HEK293T (cell line): ENCODE data around the gene NAGA.

Source experiments
- CTCF ChIA-PET: fragments of 350-600 bp; formaldehyde crosslinking; extraction: SDS; loops from one replicate; lab custom pipeline; 2021; ENCODE audit warnings: antibody characterized with exemption, inconsistent platforms; lab: Yijun Ruan, JAX
- POLR2A ChIA-PET: fragments of 350-600 bp; formaldehyde crosslinking; extraction: SDS; loops from one replicate; lab custom pipeline; 2020; ENCODE audit warnings: antibody characterized with exemption, inconsistent platforms; lab: Yijun Ruan, JAX
- DNase-seq: peaks from one replicate; pipeline ENCODE4 v3.0.0; 2012; ENCODE audit warnings: mixed read lengths; ENCODE audit errors: extremely low spot score
- ARNT ChIP-seq: fragments of 450-650 bp; IDR thresholded peaks from 2 replicates; pipeline ENCODE4 v1.6.1; 2017; ENCODE audit warnings: mild to moderate bottlenecking
- BHLHE40 ChIP-seq: fragments of 450-650 bp; IDR thresholded peaks from 2 replicates; pipeline ENCODE4 v1.6.1; 2016; ENCODE audit warnings: mild to moderate bottlenecking, moderate library complexity, borderline replicate concordance
- CTBP1 ChIP-seq: fragments of 450-650 bp; IDR thresholded peaks from 2 replicates; pipeline ENCODE4 v1.6.1; 2016; ENCODE audit warnings: borderline replicate concordance
- ELF4 ChIP-seq: fragments of 450-650 bp; IDR thresholded peaks from 2 replicates; pipeline ENCODE4 v1.6.1; 2017; ENCODE audit warnings: antibody characterized with exemption
- FOXA1 ChIP-seq: fragments of 450-650 bp; IDR thresholded peaks from 2 replicates; pipeline ENCODE4 v1.6.1; 2016; ENCODE audit warnings: mild to moderate bottlenecking
- FOXK2 ChIP-seq: fragments of 450-650 bp; IDR thresholded peaks from 2 replicates; pipeline ENCODE4 v1.6.1; 2016; ENCODE audit warnings: mild to moderate bottlenecking
- FOXM1 ChIP-seq: fragments of 450-650 bp; IDR thresholded peaks from 2 replicates; pipeline ENCODE4 v1.6.1; 2017; ENCODE audit warnings: mild to moderate bottlenecking, borderline replicate concordance
- HDGF ChIP-seq: fragments of 450-650 bp; IDR thresholded peaks from 2 replicates; pipeline ENCODE4 v1.6.1; 2017; ENCODE audit warnings: antibody characterized with exemption, borderline replicate concordance
- L3MBTL2 ChIP-seq: fragments of 450-650 bp; conservative IDR thresholded peaks from 2 replicates; pipeline ENCODE4 v1.6.1; 2016; ENCODE audit warnings: mild to moderate bottlenecking
- LEF1 ChIP-seq: fragments of 450-650 bp; IDR thresholded peaks from 2 replicates; pipeline ENCODE4 v1.6.1; 2017; ENCODE audit warnings: mild to moderate bottlenecking, borderline replicate concordance
- NFRKB ChIP-seq: fragments of 450-650 bp; IDR thresholded peaks from 2 replicates; pipeline ENCODE4 v1.6.1; 2016; ENCODE audit warnings: mild to moderate bottlenecking, moderate library complexity
- SP1 ChIP-seq: fragments of 450-650 bp; IDR thresholded peaks from 2 replicates; pipeline ENCODE4 v1.6.1; 2017
- SUZ12 ChIP-seq: fragments of 450-650 bp; IDR thresholded peaks from 2 replicates; pipeline ENCODE4 v1.6.1; 2016; ENCODE audit warnings: mild to moderate bottlenecking
- TARDBP ChIP-seq: fragments of 450-650 bp; IDR thresholded peaks from 2 replicates; pipeline ENCODE4 v1.6.1; 2016
- ZNF384 ChIP-seq: fragments of 450-650 bp; IDR thresholded peaks from 2 replicates; pipeline ENCODE4 v1.6.1; 2016
- TF ChIP-seq, protein P1 (sequence below): fragments of 450-650 bp; IDR thresholded peaks from 2 replicates; pipeline ENCODE4 v1.6.1; 2016

Gene NAGA

GRCh38 chr22:42050641-42051180, 19.9 kb downstream of the NAGA start:
- CTCF ChIA-PET = no interaction called here
- POLR2A ChIA-PET = no interaction called here
- no peak for DNase-seq
- TF ChIP-seq ELF4 = no peak
- TF ChIP-seq, protein P1, sequence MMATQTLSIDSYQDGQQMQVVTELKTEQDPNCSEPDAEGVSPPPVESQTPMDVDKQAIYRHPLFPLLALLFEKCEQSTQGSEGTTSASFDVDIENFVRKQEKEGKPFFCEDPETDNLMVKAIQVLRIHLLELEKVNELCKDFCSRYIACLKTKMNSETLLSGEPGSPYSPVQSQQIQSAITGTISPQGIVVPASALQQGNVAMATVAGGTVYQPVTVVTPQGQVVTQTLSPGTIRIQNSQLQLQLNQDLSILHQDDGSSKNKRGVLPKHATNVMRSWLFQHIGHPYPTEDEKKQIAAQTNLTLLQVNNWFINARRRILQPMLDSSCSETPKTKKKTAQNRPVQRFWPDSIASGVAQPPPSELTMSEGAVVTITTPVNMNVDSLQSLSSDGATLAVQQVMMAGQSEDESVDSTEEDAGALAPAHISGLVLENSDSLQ = no peak
- TF ChIP-seq TARDBP = no peak
- no peak for TF ChIP-seq ARNT
- TF ChIP-seq SP1 = no peak
- no peak for TF ChIP-seq FOXM1
- no peak for TF ChIP-seq CTBP1
- no peak for TF ChIP-seq FOXK2
- TF ChIP-seq NFRKB = no peak
- TF ChIP-seq FOXA1 = no peak
- TF ChIP-seq SUZ12 = no peak
- no peak for TF ChIP-seq L3MBTL2
- TF ChIP-seq BHLHE40 = no peak
- no peak for TF ChIP-seq LEF1
- TF ChIP-seq ZNF384 = no peak
- no peak for TF ChIP-seq HDGF

DNA sequence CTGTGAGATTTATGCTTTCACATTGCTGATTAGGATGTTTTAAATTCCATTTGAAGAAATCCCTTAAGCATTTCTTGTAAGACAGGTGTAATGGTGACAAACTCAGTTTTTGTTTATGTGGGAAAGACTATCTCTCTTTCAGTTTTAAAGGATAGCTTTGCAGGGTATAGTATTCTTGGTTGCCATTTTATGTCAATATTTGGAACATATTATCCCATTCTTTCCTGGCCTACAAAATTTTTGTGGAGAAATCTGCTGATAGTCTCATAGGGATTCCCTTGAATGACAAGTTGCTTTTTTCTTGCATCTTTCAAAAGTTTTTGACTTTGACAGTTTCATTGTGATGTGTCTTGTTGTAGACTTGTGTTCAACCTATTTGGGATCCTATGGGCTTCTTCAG, 28.8 kb downstream of the NAGA start:
- TF ChIP-seq NFRKB (no peak), FOXA1 (no peak), SUZ12 (no peak), ELF4 (no peak), HDGF (no peak), ARNT (no peak), FOXK2 (no peak), ZNF384 (no peak), SP1 (no peak), TARDBP (no peak), BHLHE40 (no peak), FOXM1 (no peak), LEF1 (no peak), CTBP1 (no peak), L3MBTL2 (no peak)
- TF ChIP-seq, protein P1 = no peak
- POLR2A ChIA-PET = no interaction called here
- CTCF ChIA-PET = interaction anchor here (0.7 kb wide), 1 partner anchor 116 kb away, joined by 5 read pairs; no protein-coding TSS in a partner anchor
- DNase-seq = no peak

GRCh38 chr22:42039271-42039670, 31.3 kb downstream of the NAGA start:
- no peak for DNase-seq
- ChIA-PET POLR2A (no interaction called here), CTCF (no interaction called here)
- no peak for TF ChIP-seq HDGF
- no peak for TF ChIP-seq SUZ12
- no peak for TF ChIP-seq L3MBTL2
- no peak for TF ChIP-seq FOXA1
- TF ChIP-seq BHLHE40 = no peak
- no peak for TF ChIP-seq ZNF384
- TF ChIP-seq, protein P1 = no peak
- TF ChIP-seq ELF4 = no peak
- no peak for TF ChIP-seq SP1

DNA sequence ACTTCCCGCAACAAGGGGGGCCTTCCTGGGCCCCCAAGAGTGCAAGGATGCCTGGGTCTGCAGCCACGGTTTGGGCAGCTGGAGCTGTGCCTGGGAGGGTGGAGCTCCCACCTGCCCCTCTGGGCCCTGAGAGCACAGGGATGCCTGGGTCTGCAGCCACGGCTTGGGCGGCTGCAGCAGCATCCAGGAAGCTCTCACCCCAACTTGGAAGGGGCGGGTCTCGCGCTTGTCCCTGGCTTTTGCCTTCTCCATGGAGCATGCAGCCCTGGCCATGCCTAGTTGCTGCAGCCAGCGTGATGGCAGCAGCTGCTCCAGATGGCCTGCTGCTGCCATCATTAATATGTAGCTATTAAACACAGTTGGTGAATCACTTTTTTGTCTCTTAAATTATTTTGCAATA, 35.4 kb downstream of the NAGA start:
- ChIA-PET POLR2A (interaction anchor here (0.9 kb wide), 1 partner anchor 17 kb away, joined by 3 read pairs; no protein-coding TSS in a partner anchor), CTCF (no interaction called here)
- TF ChIP-seq TARDBP (no peak), FOXA1 (no peak), CTBP1 (no peak), NFRKB (no peak), L3MBTL2 (no peak), HDGF (no peak), FOXM1 (no peak), ARNT (no peak), FOXK2 (no peak), BHLHE40 (no peak), ELF4 (no peak), LEF1 (no peak)
- TF ChIP-seq, protein P1 = no peak
- no peak for DNase-seq

- DNase-seq = no peak
- POLR2A ChIA-PET = interaction anchor here (1.4 kb wide), 1 partner anchor 38 kb away, joined by 3 read pairs; no protein-coding TSS in a partner anchor
Observed at GRCh38 chr22:42033263-42034181, 37.1 kb downstream of the NAGA start.

More at GRCh38 chr22:42033263-42034181, 37.1 kb downstream of the NAGA start:
- CTCF ChIA-PET = no interaction called here
- no peak for TF ChIP-seq FOXK2
- TF ChIP-seq FOXA1 = no peak
- no peak for TF ChIP-seq ZNF384
- no peak for TF ChIP-seq L3MBTL2
- TF ChIP-seq ELF4 = no peak
- TF ChIP-seq LEF1 = no peak
- no peak for TF ChIP-seq SUZ12
- TF ChIP-seq TARDBP = no peak
- TF ChIP-seq, protein P1 = no peak
- no peak for TF ChIP-seq ARNT
- no peak for TF ChIP-seq BHLHE40
- TF ChIP-seq NFRKB = no peak
